GOT3 (cell line): ENCODE data around the gene CHD6.

Source experiments
- DNase-seq: peaks from one replicate; lab custom pipeline; 2025; ENCODE audit warnings: mixed read lengths; lab: John Stamatoyannopoulos, UW

Gene CHD6

GRCh38 chr20:41509316-41510200, 108.6 kb downstream of the CHD6 start:
- DNase-seq, result no peak

- DNase-seq, result no peak
Measured at GRCh38 chr20:41508335-41508734, 109.8 kb downstream of the CHD6 start.

DNA sequence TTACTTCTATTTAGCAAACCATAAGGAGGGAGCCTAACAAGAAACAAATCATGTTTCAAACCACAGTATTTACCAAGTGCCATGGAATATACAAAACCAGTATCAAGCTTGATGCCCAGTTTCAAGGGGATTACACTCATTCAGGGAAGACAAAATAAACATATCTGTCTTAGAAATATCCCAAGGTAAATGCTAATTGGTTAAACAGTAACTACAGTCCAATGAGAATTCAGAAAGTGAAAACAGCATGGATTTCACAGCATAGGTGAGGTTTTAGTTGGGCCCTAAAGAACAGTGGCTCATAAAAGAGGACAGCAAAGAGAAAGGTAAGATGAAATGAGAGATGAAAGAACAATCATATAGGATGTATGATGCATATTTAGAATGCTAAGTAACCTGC, 110.3 kb downstream of the CHD6 start:
- no peak for DNase-seq

- no peak for DNase-seq
Measured at GRCh38 chr20:41507436-41507835, 110.7 kb downstream of the CHD6 start.

GRCh38 chr20:41506192-41506915, 111.8 kb downstream of the CHD6 start:
- DNase-seq, result no peak

DNA sequence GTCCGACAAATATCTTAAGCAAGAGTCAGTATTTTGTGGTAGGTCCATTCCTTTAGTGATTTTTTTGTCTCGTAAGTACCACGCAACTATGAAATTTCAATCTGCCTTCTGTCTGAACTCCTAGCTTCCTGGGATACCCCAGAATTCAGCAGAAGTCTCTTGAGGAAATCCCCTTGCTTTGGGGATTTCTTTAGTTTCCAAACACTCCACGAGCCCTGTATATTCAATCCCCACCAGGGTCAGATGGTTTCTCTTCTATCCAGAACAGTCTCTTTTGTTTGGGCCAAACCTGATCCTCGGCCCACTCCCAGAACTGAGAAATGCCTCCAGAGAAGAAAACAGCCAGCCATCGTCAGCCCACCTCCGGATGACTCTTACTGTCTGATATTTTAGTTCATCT, 113.0 kb downstream of the CHD6 start:
- no peak for DNase-seq

DNA sequence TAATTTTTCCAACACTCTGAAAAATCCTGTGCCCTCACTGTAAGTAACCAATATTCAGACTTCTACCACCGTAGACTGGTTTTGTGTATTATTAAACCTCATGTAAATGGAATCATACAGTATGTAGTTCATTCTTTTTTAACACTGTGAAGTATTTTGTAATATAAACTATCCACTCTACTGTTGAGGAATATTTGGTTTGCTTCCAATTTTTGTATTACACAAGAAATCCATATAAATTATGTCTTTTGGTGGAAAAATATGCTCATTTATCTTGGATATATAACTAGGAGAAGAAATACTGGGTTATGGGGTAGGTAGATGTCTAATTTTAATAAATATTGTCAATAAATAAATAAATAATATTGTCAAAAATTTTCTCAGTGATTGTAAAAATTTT, 116.8 kb downstream of the CHD6 start:
- DNase-seq, result no peak

- DNase-seq, result no peak
Measured at GRCh38 chr20:41499961-41500725, 118.0 kb downstream of the CHD6 start.

DNA sequence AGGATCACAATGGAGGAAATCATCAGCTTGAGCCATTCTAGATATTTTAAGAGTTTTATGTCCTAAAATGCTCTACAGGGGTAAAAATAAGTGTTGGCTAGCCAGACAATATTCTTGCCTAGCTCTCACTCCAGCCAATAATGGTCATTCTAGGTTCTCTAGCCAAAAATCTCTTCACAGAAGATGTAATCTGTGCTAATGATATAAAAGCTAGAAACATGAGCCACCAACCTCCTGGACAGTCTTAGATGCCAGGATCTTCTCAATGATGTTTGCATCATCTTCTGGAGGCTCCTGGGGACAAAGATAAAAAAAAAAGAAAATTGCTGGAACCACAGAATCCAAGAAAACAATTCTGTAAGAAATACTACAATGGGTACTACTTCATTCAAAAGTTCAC, 119.1 kb downstream of the CHD6 start:
- DNase-seq, result no peak

- DNase-seq, result no peak
Measured at GRCh38 chr20:41497186-41497895, 120.8 kb downstream of the CHD6 start.

DNA sequence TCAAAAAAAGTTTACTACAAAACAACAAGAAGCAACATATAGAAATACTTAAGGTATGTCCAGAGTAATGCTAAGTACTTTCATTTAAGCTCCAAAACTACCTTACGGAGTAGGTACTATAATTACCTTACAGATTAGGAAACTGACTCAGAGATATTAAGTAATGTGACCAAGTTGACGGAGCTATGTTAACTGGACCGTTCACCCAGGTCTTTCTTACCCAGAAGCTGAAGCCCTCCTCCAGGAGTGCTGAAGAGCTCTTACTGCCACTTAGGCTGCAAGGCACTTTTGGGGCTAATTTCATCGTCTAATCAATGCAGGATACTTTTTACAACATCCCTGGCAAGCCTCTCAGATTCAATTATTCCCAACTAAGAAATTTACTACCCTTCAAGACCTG, 123.7 kb downstream of the CHD6 start:
- DNase-seq, result no peak

GRCh38 chr20:41483553-41483930, 134.6 kb downstream of the CHD6 start:
- no peak for DNase-seq

DNA sequence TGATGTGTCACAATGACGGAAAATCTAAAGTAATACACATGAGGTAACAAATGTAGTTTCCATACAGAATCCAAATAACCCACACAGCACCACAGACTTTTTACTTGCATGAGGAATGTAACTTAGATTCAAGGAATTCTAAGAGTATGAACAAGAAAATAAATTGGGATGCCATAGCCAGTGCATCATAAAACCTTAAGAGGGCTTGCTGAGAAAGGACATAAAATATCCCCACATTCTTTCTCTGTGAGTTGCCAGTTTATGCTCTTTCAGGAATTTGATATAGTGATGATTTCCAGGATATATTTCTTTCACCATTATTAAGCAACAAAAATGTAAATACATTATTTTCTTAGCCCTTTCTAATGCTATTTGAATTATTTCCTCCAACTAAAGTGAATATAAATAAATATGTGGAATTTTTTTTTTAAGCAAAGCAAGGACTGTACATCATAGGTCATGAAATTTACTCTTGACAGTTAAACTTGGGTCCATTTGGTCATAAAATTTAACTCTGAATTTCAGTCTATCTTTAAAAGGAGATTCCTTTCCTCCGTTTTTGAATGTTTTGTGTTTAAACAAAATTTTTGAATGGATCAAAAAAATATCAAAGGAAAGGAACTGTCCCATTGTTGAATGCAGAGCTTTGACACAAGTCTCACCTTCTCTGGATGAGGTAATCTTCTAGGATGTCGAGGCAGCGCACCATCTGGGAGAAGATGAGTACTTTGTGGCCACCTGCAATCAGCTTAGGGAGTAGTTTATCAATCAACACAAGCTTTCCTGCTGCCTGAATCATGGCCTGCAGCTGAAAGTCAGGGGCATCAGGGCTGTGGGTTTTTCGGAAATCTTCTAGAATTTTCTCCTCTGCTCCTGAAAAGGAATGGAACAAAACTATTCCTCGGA, 135.3 kb downstream of the CHD6 start:
- DNase-seq, result no peak

DNA sequence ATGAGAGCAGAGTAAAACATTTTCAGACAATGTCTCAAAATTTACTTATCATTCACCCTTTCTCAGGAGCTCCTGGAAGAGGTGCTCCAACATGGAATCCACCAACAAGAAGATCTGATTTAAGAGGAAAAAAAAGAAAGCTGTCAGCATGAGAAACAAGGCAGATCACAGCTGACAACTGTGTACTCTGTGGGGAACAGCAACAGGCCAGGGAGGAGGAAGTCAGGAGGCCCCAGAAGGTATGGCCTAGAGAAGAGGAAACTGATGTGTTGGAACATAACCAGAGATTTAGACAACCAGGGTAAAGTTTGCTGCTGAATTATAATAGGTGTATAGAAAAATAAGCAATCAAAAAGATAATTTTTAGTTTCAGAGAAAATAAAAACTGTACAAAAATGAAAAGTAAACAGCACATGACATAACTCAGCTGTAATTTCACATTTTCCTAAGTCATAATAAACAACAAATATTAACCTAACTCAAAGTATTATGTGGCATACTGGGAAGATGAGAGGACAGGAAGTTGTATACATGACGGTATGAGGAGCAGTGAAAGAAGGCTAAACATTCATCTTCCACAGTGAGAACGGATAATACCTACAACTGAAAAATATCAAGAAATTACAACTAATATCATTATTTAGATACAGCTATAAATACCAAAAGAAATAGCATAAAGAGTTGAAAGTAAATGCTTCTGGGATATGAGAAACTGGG, 138.0 kb downstream of the CHD6 start:
- DNase-seq, result no peak

DNA sequence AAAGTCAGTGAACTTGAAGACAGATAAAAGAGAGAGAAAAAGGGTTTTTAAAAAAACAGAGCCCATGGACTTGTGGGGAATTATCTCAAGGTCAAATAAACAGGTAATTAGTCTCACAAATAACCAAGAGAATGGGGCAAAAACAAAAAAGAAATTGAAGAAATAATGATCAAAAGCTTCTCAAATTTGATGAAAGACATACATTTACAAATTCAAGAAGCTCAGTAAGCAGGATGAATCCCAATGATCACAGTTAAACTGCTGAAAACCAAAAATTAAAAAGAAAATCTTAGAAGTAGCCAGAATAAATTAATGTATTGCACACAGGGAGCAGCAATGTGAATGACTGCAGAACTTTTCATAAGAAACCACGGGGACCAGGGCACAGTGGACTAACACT, 139.1 kb downstream of the CHD6 start:
- no peak for DNase-seq

DNA sequence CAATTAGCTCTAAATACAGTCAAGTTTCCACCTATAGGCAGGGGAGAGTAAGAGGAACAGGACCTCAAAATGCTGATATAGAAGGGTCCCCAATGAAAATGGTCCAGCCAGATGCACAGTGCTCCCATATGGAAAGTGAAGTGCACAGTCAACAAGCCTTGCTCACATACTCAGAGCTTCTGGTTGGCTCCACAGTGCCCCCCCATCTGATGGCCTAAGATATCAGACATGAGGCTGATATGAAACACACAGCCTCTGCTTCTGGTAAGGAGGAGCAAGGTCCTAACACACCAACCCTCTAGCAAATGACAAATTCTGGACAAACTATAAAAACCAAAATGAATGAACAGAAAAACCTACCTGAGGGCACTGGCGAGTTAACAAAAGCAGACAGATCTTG, 140.2 kb downstream of the CHD6 start:
- DNase-seq, result no peak

- DNase-seq, result no peak
Measured at GRCh38 chr20:41476446-41476845, 141.7 kb downstream of the CHD6 start.

GRCh38 chr20:41476013-41476441, 142.2 kb downstream of the CHD6 start:
- no peak for DNase-seq

DNA sequence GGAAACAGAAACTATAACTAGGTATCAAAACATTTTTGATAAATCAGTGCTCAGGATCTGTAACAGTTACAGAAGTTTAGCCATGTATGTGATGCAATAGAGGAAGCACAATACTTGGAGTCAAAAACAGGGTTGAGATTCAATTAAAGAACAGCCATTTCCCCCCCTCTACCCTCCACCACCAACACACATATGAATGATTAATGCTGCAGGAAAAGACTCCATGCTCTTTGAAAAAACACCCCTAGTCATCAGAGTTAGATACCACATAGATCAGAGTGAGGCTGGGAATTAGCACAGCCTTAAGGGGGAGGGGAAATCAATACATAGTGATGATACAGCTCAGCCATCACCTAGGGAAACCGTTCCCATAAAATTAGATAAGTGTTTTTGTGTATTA, 142.7 kb downstream of the CHD6 start:
- DNase-seq, result no peak

GRCh38 chr20:41470362-41471095, 147.6 kb downstream of the CHD6 start:
- no peak for DNase-seq
